Prostate gland (tissue), 2 donors: Measurements from ENCODE around the gene DICER1.

Source experiments
- CTCF ChIP-seq, 4 experiments: fragments of 200-600 bp in 2 of 4; fragments of 450-650 bp in 2 of 4; sonication (generic) in 2 of 4; IDR thresholded peaks; 1 replicate in 3 of 4; 2 replicates in 1 of 4; pipeline ENCODE4 v1.5.1; 2016 to 2019; ENCODE audit warnings: antibody characterized with exemption in 4 of 4, mild to moderate bottlenecking in 2 of 4, moderate library complexity in 2 of 4
- POLR2A ChIP-seq: fragments of 450-650 bp; IDR thresholded peaks from one replicate; pipeline ENCODE4 v1.6.1; 2016; ENCODE audit warnings: antibody characterized with exemption, mild to moderate bottlenecking
- POLR2AphosphoS5 ChIP-seq: sonication (generic); formaldehyde crosslinking; IDR thresholded peaks from one replicate; pipeline ENCODE4 v1.6.1; 2017; ENCODE audit warnings: antibody characterized with exemption

DNA sequence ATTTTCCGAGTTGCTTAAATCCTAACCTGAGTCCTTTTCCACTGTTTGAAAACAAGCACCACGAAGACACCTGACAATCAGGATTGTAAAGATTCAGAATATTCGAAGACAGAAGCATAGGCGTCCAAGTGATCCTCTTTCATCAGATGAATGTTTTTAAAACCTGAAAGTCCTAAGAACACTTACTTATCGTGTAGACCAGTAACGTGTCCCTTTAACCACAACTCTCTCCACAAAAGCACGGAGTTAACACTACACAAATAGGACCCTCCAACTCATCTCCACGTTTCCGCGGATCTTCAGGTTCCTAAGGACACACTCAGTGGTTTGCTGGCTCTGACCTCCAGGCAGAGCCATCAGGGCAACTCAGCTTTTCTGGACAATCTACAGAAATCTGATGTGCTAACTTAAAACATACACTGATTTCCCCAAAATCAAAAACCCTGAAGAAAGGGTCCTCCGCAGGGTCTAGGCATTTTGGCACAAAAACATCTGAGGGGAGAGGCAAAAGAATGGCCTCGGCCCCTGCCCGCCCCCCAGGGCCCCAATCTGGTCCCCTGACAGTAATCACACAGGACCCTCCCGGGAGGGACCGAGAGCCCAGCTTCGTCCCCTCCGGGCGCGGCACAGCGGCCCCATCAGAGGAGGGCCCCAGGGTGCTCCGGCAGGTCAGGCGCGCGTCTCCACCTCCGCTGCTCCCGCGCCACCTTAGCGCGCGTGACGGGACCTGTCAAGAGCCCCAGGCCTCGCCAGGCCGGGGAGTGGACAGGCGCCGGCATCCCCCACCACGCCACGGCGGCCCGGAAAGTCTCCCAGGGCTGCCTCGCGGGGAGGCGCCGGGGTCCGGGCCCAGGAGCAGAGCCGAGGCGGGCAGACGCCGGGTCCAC lies 925 bp downstream of the DICER1 start:
- TF ChIP-seq CTCF (IDR thresholded peaks at IDR 0.05) (no peak), POLR2A (no peak), POLR2AphosphoS5 (no peak)
